Right atrium auricular region (tissue), 2 donors: Measurements from ENCODE around the gene RPS6KL1. TPM values are rescaled to one million over a fixed set of nuclear protein-coding genes. Genes with fewer than 3 reads are reported as not detected.
A peak's percentile ranks its signal among the peaks of the same experiment; 100 is the strongest.

Experiments used
- DNase-seq: peaks from one replicate; pipeline ENCODE4 v3.0.0-alpha.2; 2019; ENCODE audit warnings: low spot score
- H3K27ac ChIP-seq, 2 donors: fragments of 200-600 bp; sonication (generic); 1 replicate in 1 of 2; 2 replicates in 1 of 2; pipeline ENCODE4 v1.5.1; 2016 to 2019
- H3K27me3 ChIP-seq, 2 donors: fragments of 200-600 bp; sonication (generic); one replicate each; pipeline versions ENCODE4 v1.5.1 to v1.6.0; 2017 to 2019
- H3K36me3 ChIP-seq: fragments of 200-600 bp; sonication (generic); one replicate; pipeline ENCODE4 v1.5.1; 2016
- H3K4me1 ChIP-seq, 2 donors: fragments of 200-600 bp; sonication (generic); one replicate each; pipeline versions ENCODE4 v1.5.1 to v1.6.0; 2017 to 2019
- H3K4me3 ChIP-seq, 2 donors: fragments of 200-600 bp; sonication (generic); 1 replicate in 1 of 2; 2 replicates in 1 of 2; pipeline ENCODE4 v1.5.1; 2017 to 2019; ENCODE audit warnings: mild to moderate bottlenecking in 1 of 2, moderate library complexity in 1 of 2
- H3K9me3 ChIP-seq, 2 donors: fragments of 200-600 bp; sonication (generic); one replicate each; pipeline ENCODE4 v1.5.1; 2019
- CTCF ChIP-seq, 2 donors: fragments of 200-600 bp; sonication (generic); IDR thresholded peaks; one replicate each; pipeline ENCODE4 v1.5.1; 2019; ENCODE audit warnings: antibody characterized with exemption in 2 of 2
- total RNA-seq, 2 donors: library from RNA; depleted of rRNA; stranded (reverse); fragments of >200 nt; gene quantifications; one replicate each; pipeline ENCODE4 v1.1.0, GENCODE V29; 2016

Gene RPS6KL1
- total RNA-seq, 2 donors from 2014 or later = 7.6 to 10.3 TPM

- H3K4me1 ChIP-seq = peaks cover 0 to 41% of the 10 kb centered on the region in 2 donors
- H3K36me3 ChIP-seq = peaks cover 17% of the 10 kb centered on the region
- H3K4me3 ChIP-seq = no peak overlapping the region
- TF ChIP-seq CTCF (IDR thresholded peaks at IDR 0.05) = no peak
- no peak overlapping the region for H3K27ac ChIP-seq
- H3K9me3 ChIP-seq = no peaks in the 10 kb centered on the region
- no peak for DNase-seq
- H3K27me3 ChIP-seq = no peaks in the 10 kb centered on the region
Observed at GRCh38 chr14:74906925-74907521, 16.0 kb downstream of the RPS6KL1 start.

GRCh38 chr14:74905595-74906142 is 17.4 kb downstream of the RPS6KL1 start:
- DNase-seq = peak; percentile 75
- no peak overlapping the region for H3K27ac ChIP-seq
- no peak overlapping the region for H3K4me3 ChIP-seq
- H3K4me1 ChIP-seq = peaks cover 0 to 41% of the 10 kb centered on the region in 2 donors
- H3K9me3 ChIP-seq = no peaks in the 10 kb centered on the region
- peak; percentile 95 for TF ChIP-seq CTCF (IDR thresholded peaks at IDR 0.05)
- peaks cover 31% of the 10 kb centered on the region for H3K36me3 ChIP-seq
- no peaks in the 10 kb centered on the region for H3K27me3 ChIP-seq

GRCh38 chr14:74904635-74905503 is 18.2 kb downstream of the RPS6KL1 start:
- H3K4me1 ChIP-seq = peaks cover 0 to 41% of the 10 kb centered on the region in 2 donors
- H3K27me3 ChIP-seq = no peaks in the 10 kb centered on the region
- no peaks in the 10 kb centered on the region for H3K9me3 ChIP-seq
- no peak overlapping the region for H3K4me3 ChIP-seq
- no peak for TF ChIP-seq CTCF (IDR thresholded peaks at IDR 0.05)
- peaks cover 39% of the 10 kb centered on the region for H3K36me3 ChIP-seq
- no peak for DNase-seq
- H3K27ac ChIP-seq = no peak overlapping the region

- peaks cover 56% of the 10 kb centered on the region for H3K36me3 ChIP-seq
- no peak overlapping the region for H3K27ac ChIP-seq
- peaks cover 0 to 36% of the 10 kb centered on the region in 2 donors for H3K4me1 ChIP-seq
- H3K9me3 ChIP-seq = no peaks in the 10 kb centered on the region
- no peak for DNase-seq
- TF ChIP-seq CTCF (IDR thresholded peaks at IDR 0.05) = no peak
- H3K4me3 ChIP-seq = no peak overlapping the region
- no peaks in the 10 kb centered on the region for H3K27me3 ChIP-seq
Observed at GRCh38 chr14:74902941-74903705, 19.9 kb downstream of the RPS6KL1 start.

- no peak for TF ChIP-seq CTCF (IDR thresholded peaks at IDR 0.05)
- H3K27ac ChIP-seq = peak overlapping the region in 1 of 2 donors; percentile 49
- no peak overlapping the region for H3K4me3 ChIP-seq
- H3K36me3 ChIP-seq = peaks cover 100% of the 10 kb centered on the region
- no peaks in the 10 kb centered on the region for H3K9me3 ChIP-seq
- H3K4me1 ChIP-seq = peaks cover 0 to 23% of the 10 kb centered on the region in 2 donors
- H3K27me3 ChIP-seq = no peaks in the 10 kb centered on the region
- no peak for DNase-seq
Observed at GRCh38 chr14:74898694-74899093, 24.4 kb downstream of the RPS6KL1 start.
